ENCODE measurements around the gene MOGAT3. TPM values are rescaled to one million over a fixed set of nuclear protein-coding genes. Genes with fewer than 3 reads are reported as not detected.

The MOGAT3 gene
- total RNA-seq, 1 experiment from 2014 or later, result not detected

GRCh38 chr7:101233907-101234547 is 33.2 kb upstream of the MOGAT3 start:
- no peak for DNase-seq (ENCODE audit: low spot score)

- no peak for DNase-seq (ENCODE audit: low spot score)
Measured at GRCh38 chr7:101232141-101232850, 31.5 kb upstream of the MOGAT3 start.

- DNase-seq (ENCODE audit: low spot score), result no peak
Measured at GRCh38 chr7:101231644-101232043, 30.8 kb upstream of the MOGAT3 start.

- DNase-seq (ENCODE audit: low spot score), result no peak
Measured at GRCh38 chr7:101226721-101227120, 25.9 kb upstream of the MOGAT3 start.

- no peak for DNase-seq (ENCODE audit: low spot score)
Measured at GRCh38 chr7:101225650-101226049, 24.8 kb upstream of the MOGAT3 start.

GRCh38 chr7:101223528-101223927 is 22.7 kb upstream of the MOGAT3 start:
- no peak for DNase-seq (ENCODE audit: low spot score)

- no peak for DNase-seq (ENCODE audit: low spot score)
Measured at GRCh38 chr7:101222275-101222830, 21.5 kb upstream of the MOGAT3 start.

GRCh38 chr7:101220295-101220694 is 19.5 kb upstream of the MOGAT3 start:
- no peak for DNase-seq (ENCODE audit: low spot score)

- DNase-seq (ENCODE audit: low spot score), result no peak
Measured at GRCh38 chr7:101218236-101219125, 17.6 kb upstream of the MOGAT3 start.

GRCh38 chr7:101217388-101218235 is 16.8 kb upstream of the MOGAT3 start, which contains the start of the genes PLOD3 and ZNHIT1:
PLOD3 (minus strand) TSS chr7:101217581; CDS start chr7:101217274, 307 bp downstream.
ZNHIT1 (plus strand) TSS chr7:101218165; CDS start chr7:101218196, 31 bp downstream.
- DNase-seq (ENCODE audit: low spot score), result peak; percentile 99

- no peak for DNase-seq (ENCODE audit: low spot score)
Measured at GRCh38 chr7:101216860-101217387, 16.1 kb upstream of the MOGAT3 start.

GRCh38 chr7:101216001-101216859 is 15.4 kb upstream of the MOGAT3 start:
- DNase-seq (ENCODE audit: low spot score), result peak; percentile 34

- no peak for DNase-seq (ENCODE audit: low spot score)
Measured at GRCh38 chr7:101212014-101212413, 11.2 kb upstream of the MOGAT3 start.

- DNase-seq (ENCODE audit: low spot score), result no peak
Measured at GRCh38 chr7:101211501-101211900, 10.7 kb upstream of the MOGAT3 start.

- DNase-seq (ENCODE audit: low spot score), result no peak
Measured at GRCh38 chr7:101210143-101210542, 9.3 kb upstream of the MOGAT3 start.

- DNase-seq (ENCODE audit: low spot score), result no peak
Measured at GRCh38 chr7:101208794-101209193, 8.0 kb upstream of the MOGAT3 start.

- DNase-seq (ENCODE audit: low spot score), result no peak
Measured at GRCh38 chr7:101207459-101207858, 6.6 kb upstream of the MOGAT3 start.

GRCh38 chr7:101206665-101207042 is 5.8 kb upstream of the MOGAT3 start:
- DNase-seq (ENCODE audit: low spot score), result no peak

- no peak for DNase-seq (ENCODE audit: low spot score)
Measured at GRCh38 chr7:101205901-101206664, 5.2 kb upstream of the MOGAT3 start.

All from A172 (cell line).